OCI-M2 (cell line): ENCODE results near the gene CDT1.
"Not testable (repeated sequence)": the region's sequence is repeated elsewhere in the genome, so short reads cannot be mapped to it uniquely, and the experiment has no call there.

Experiments
- DNase-seq: peaks from one replicate; lab custom pipeline; 2025; ENCODE audit not compliant: unreplicated experiment; lab: John Stamatoyannopoulos, UW

Gene CDT1

GRCh38 chr16:88815901-88816589, 12.5 kb downstream of the CDT1 start:
- no peak for DNase-seq

- no peak for DNase-seq
Observed at GRCh38 chr16:88816736-88817535, 13.3 kb downstream of the CDT1 start.

GRCh38 chr16:88817785-88818574, 14.4 kb downstream of the CDT1 start:
- DNase-seq, result no peak

DNA sequence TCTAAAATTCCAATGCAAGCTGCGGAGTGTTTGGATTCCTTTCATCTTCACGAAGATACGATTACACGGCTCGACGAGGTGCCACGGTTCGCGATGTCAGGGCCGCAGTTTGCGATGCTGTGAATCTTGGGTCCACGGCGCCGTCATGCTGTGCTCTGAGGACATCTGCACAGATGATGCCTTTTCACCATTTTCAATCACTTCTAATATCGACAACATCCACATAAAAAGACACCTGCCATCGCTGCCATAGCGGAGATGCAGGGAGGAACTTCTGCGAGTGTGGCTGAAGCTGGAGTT, 14.9 kb downstream of the CDT1 start:
- no peak for DNase-seq

GRCh38 chr16:88819126-88819525, 15.5 kb downstream of the CDT1 start:
- DNase-seq, result no peak

- no peak for DNase-seq
Observed at GRCh38 chr16:88820385-88821025, 16.9 kb downstream of the CDT1 start.

DNA sequence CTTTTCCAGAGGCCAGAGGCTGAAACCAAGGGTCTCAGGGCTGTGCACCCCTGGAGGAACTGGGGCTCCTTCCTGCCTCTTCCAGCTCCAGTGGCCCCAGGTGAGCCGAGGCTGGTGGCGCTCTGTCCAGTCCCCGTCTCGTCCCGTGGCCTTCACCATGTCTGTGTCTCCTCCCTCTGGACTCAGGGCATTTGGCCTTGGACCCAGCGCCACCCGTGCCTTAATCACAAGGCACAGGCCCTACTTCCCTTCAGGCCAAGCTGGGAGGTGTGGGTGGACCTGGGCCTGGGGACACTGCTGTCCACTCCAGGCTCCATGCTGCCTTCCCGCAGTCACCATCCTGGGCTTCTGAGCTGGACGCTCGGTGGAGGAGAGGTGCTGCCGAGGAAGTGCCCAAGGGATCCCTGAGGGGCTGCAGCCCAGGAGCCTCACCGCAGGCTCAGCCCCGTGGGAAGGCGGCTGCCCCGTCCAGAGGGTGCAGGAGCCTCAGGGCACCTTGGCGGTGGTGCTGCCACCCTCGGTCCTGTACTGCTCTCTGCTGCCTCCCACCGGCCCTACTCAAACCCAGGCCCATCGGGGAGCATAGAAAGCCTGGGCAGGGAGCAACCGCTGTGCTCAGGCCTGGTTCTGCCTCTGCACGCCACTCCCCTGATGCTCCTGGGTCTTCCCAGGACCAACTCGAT, 17.7 kb downstream of the CDT1 start:
- no peak for DNase-seq

DNA sequence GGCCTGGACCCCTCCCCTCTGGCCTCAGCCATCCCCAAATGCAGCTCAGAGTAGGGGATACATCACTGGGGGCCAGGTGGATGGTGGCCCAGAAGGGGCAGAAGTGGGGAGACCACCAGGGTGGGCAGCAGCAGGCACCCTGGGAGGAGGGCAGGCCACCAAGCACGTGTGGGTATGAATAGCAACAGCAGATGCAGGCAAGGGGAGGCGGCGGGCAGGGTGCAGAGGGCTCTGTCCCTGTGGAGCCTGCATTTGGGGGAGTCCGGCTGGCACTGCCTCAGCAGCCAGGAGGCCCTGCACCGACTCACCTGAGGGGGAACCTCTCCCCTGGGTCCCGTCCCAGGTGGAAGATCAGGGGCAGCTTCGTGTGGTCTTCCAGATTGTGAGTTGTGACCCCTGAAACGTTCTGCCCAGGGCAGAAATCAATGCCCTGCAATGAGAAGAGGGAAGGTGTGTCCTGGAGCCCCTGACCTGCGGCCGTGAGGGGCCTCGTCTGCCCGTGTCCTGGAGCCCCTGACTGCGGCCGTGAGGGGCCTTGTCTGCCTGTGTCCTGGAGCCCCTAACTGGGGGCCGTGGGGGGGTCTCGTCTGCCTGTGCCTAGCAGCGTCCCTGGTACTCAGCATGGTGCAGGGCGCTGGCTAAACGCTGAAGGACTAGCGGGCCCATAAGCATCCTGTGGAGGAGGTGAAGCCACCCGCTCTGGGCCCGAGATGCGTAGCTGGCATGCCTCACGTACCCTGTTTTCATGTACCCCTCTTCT, 18.9 kb downstream of the CDT1 start:
- no peak for DNase-seq

GRCh38 chr16:88823646-88824045, 20.1 kb downstream of the CDT1 start:
- not testable (repeated sequence) for DNase-seq

DNA sequence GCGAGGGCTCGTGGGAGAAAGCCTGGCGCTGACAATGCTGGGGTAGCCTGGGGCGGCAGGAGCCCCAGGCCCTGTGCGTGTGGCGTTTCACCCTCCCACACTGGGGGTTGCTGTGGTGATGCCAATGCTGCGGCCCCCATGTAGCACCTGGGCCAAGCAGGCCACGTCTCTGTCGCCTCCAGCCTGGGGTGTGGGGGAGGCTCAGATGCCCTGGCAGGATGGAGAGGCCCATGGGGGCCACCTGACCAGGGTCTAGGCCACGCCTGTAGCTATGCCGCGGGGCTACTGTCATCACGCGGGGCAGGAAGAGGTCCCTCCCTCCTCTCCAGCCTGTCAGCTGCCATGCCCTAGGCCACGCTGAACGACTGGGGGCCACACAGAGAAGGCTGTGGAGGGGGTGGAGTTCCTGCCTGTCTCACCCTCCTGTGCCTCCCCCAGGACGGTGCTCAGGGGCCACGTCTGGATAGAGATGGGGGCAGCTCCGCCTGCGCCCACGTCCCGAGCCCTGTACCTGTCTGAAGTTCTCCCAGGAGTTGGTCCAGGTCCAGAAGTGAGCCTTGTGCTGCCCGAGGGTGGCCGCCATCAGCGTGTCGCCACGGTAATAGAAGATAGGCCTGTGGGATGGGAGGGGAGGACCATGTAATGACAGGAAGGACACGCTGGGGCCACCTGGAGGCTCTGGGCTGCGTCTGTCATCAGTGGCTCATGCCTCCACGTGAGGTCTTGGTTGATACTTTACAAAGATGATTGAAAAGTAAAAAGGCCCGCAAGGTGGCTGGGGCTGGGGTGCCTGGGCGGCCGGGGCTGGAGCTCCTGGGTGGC, 20.9 kb downstream of the CDT1 start:
- DNase-seq, result no peak

DNA sequence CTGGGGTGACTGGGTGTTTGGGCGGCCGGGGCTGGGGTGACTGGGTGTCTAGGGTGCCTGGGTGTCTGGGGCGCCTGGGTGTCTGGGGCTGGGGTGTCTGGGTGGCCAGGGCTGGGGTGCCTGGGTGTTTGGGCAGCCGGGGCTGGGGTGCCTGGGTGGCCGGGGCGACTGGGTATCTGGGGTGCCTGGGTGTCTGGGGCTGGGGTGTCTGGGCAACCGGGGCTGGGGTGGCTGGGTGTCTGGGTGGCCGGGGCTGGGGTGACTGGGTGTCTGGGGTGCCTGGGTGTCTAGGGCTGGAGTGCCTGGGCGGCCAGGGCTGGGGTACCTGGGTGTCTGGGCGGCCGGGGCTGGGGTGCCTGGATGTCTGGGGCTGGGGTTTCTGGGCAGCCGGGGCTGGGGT, 21.6 kb downstream of the CDT1 start:
- no peak for DNase-seq

DNA sequence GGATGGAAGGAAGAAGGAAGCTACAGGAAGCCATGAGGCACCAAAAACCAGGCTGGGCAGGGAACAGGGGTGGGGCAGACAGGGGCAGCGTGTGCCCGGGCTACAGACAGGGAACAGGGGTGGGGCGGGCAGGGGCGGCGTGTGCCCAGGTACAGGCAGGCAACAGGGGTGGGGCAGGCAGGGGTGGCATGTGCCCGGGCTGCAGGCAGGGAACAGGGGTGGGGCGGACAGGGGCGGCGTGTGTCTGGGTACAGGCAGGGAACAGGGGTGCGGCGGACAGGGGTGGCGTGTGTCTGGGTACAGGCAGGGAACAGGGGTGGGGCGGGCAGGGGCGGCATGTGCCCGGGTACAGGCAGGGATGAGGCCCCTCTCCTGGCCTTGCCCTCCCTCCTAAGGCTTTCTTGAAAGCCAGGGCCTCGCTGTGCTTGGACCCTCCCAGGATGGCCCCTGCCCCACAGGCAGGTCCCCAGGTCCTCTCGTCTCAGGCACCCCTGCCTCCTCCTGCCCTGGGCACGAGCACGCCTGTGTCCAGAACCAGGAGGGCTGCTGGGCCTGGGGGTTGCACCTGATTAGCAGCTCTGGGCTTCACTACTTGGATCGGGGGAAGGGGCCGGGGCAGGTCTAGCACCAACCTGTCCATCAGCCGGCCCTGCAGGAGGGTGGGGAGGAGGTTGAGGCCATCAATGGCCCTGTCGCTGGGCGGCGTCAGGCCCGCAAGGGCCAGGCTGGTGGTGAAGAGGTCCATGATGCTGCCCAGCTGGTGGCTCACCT, 22.7 kb downstream of the CDT1 start:
- no peak for DNase-seq

- DNase-seq, result no peak
Observed at GRCh38 chr16:88827727-88828126, 24.1 kb downstream of the CDT1 start.

- no peak for DNase-seq
Observed at GRCh38 chr16:88828711-88829110, 25.1 kb downstream of the CDT1 start.

GRCh38 chr16:88830258-88830657, 26.7 kb downstream of the CDT1 start:
- DNase-seq, result no peak

GRCh38 chr16:88830783-88831182, 27.2 kb downstream of the CDT1 start:
- no peak for DNase-seq

- no peak for DNase-seq
Observed at GRCh38 chr16:88831838-88832237, 28.2 kb downstream of the CDT1 start.

DNA sequence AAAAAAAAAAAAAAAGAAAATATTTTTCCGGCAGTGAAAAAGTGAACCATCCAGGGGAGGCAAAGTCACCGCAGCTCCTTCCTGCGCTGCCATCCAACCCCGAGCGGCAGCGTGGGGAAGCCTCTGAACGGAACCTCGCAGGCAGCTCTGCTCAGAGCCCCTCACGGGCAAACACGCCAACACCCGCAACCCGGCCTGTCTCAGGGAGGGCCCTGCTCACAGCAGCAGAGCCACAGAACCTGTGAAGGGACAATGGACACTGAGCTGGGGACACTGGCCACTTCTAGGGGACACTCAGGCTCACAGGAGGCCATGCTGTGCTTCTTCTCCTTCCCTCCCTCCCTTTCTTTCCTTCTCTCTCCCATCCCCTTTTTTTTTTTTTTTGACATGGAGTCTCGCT, 29.5 kb downstream of the CDT1 start:
- no peak for DNase-seq

DNA sequence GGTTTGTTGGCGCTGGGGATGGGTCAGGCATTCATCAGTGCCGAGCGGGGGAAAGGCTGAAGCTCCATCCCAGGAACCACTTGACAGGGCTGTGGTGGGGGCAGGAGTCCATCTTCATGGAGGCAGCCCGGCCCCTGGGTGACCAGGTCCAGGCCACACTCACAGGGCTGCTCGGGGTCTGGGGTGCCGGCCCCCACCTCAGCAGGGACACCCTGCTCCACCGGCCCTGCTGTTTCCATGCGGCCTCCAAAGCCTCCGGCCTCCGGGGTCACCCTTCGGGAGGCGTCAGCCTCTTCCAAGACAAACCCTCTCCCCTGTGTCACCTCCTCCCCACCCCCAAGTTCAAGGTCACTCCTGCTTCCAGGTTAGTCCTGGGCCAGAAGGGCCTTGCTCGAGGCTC, 31.1 kb downstream of the CDT1 start:
- DNase-seq, result no peak
